GM19438 (cell line): Measurements from ENCODE around the gene PTPRG.
"Not testable (repeated sequence)": the region's sequence is repeated elsewhere in the genome, so short reads cannot be mapped to it uniquely, and the experiment has no call there.

Source experiments
- ATAC-seq: cut with Tn5 transposase; IDR thresholded peaks from one replicate; pipeline ENCODE4 v1.9.1; 2021; ENCODE audit warnings: low read depth; ENCODE audit not compliant: unreplicated experiment

Gene PTPRG

DNA sequence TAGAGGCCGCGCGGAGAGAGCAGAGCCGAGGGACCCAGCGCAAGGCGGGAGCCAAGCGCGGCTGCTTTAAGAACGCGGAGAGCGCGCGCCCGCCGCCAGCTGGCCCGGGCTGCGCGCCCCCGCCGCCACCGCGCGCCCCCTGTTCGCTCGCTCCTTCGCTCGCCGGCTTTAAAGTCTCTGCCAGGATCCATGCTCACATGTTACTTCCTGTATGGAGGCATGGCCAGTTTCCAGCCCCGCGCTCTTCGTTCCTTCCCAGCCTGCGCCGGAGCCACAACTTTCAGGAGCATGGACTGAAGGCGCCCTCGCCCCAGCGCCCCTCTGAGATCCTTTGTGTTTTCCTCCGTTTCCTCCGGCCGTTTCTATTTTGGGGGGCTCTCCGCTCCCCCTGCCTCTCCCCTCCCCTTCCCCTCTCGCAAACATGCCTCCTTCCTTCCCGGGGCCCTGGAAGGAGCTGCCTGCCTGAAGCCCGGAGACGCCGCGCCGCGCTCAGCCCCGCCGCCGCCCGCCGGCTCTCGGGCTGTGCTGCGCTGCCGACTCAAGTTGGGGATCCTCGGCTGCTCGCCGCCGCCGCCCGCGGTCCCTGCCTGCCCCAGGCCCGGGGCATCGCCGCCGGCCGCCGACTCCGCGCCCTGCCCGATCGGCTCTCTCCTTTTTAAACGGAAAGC lies at the start of gene PTPRG:
Gene PTPRG, plus strand, starts transcription at position 198 of the 668 bp plus-strand sequence. CDS start 717 bp downstream, outside the sequence.
- ATAC-seq, result peak; percentile 57

DNA sequence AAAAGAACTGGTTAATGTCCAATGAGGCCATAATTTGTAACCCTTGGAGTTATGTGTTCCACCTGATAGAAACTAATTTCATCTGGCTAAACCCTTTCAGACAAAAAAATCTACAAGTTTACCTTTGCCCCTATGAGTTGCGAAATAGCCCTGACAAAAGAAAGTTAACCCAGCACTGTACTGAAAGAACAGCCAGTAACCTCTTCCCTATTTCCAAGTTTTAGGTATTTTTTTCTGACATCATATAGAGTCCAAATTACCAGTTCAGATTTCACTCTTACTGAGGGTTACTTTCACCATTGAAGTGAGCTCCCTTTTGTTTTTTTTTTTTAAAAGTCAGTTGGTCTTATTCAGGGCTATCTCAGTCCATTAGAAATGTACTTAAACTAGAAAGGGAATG lies 42.8 kb upstream of the PTPRG start:
- no peak for ATAC-seq

- ATAC-seq, result peak; percentile 95
These were observed 40.3 kb upstream of the PTPRG start for GRCh38 chr3:61520966-61521628.

GRCh38 chr3:61522060-61522459 lies 39.3 kb upstream of the PTPRG start:
- ATAC-seq, result no peak

DNA sequence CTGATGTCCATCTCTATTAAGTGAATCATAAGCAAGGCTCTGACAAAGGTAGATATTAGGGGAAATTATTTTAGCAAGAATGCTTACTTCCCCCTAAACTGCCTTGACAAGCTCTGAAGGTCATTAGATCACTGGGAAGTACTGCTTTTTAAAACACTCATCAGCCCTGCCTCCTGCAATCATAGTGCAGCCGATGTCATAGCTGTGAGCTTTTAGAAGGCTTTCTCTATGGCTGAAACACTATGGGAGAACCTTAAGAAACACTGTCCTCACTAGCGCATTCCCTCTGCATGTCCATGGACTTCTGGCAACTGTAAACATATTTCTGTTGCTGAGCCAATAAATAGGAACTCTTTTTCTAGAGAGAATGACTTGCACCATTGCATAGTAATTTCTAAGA lies 38.7 kb upstream of the PTPRG start:
- ATAC-seq, result no peak

GRCh38 chr3:61524933-61525332 lies 36.4 kb upstream of the PTPRG start:
- no peak for ATAC-seq

GRCh38 chr3:61526308-61526707 lies 35.1 kb upstream of the PTPRG start:
- no peak for ATAC-seq

- ATAC-seq, result no peak
These were observed 34.4 kb upstream of the PTPRG start for GRCh38 chr3:61527011-61527410.

- no peak for ATAC-seq
These were observed 31.0 kb upstream of the PTPRG start for GRCh38 chr3:61530355-61530754.

DNA sequence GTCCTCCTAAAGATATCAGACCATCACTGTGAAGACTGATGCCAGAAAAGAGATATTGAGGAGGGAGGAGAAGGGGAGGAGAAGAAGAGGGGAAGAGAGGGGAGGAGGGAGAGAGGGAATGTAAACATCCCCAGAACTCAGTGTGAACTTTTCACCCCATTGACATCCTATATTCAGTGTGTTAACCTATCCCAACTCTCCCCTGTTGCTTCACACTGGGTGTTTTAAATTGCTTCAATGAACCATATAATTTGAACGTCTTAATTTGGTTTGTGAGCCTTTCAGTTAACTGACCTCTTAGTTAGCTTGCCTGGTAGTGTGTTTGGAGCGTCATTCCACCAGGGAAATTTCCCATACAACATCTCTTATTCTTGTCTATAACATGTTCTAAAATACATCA lies 29.8 kb upstream of the PTPRG start:
- no peak for ATAC-seq

GRCh38 chr3:61532739-61533500 lies 28.5 kb upstream of the PTPRG start:
- no peak for ATAC-seq

DNA sequence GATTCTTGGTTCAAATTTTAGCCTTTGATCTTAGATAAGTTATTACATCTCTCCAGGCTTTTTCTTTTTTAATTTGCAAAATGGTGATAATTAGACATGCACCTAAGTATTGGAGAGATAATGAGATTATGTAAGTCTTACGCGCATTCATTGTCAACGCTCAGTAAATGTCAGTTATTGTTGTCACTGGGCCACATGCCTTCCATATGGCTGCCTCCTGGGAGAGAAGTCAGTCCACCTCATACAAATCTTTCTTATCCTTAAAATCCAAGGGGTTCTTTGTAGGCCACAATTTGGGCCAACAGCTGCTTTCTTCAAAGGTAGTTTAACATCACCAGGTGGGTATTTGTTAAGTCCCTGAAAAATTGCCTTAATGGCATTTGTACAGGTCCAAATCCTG lies 25.5 kb upstream of the PTPRG start:
- ATAC-seq, result no peak

GRCh38 chr3:61537366-61537765 lies 24.0 kb upstream of the PTPRG start:
- ATAC-seq, result no peak

DNA sequence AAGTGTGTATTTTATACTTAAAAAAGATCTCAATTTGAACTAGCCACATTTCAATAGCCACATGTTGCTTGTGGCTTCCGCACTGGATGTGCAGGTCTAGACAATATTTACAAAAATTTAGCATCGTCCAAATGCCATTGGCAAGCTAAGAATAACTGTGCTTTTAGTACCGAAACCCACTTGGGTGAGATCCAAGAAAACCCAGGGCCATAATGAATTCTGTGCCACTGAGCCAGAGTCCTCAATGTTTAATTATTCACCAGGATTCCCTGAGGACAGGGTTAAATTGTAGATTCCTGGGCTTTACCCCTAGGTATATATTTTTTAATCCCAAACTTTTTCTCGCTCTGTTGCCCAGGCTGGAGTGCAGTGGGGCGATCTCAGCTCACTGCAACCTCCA lies 22.9 kb upstream of the PTPRG start:
- ATAC-seq, result no peak

DNA sequence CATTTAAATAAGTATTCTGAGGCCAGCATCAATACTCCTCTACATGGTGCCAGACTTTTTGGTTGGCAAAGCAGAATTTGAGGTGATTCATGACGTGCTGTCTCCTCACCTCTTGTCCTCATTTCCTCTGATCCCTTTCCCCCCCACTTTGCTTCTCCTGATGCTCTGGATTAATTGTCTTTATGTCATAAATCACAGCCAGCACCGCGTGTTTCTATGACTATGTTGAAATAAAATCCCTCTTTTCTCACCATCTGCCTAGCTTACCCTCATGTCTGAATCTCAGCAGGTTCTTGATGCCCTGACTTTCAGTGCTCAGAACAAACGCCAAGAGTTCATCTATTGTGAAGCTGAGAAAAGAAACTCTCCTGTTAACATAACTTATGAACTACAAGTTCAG lies 19.7 kb upstream of the PTPRG start:
- ATAC-seq, result no peak

GRCh38 chr3:61545716-61546115 lies 15.7 kb upstream of the PTPRG start:
- no peak for ATAC-seq

DNA sequence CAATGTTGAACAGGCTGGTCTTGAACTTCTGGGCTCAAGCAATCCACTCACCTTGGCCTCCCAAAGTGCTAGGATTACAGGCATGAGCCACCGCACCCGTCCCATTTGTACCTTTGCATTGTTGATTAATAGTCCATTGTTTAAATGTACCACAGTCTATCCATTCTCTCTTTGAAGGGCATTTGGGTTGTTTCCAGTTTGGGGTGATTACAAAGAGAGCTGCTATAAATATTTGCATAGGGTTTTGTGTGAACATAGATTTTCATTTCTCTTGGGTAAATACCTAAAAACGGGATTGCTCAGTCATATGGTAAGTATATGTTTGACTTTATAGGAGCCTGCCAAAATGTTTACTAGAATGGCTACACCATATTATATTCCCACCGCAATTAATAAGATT lies 13.7 kb upstream of the PTPRG start:
- ATAC-seq, result no peak

- not testable (repeated sequence) for ATAC-seq
These were observed 8.7 kb upstream of the PTPRG start for GRCh38 chr3:61552704-61553103.

GRCh38 chr3:61559136-61559731 lies 2.1 kb upstream of the PTPRG start:
- ATAC-seq, result no peak

GRCh38 chr3:61560517-61561373 lies 626 bp upstream of the PTPRG start:
- peak; percentile 53 for ATAC-seq
